Activated CD8-positive, alpha-beta memory T cell treated with anti-CD3 and anti-CD28 coated beads for 24 hours (primary cell): ENCODE measurements around the gene MADD.
"Not testable (repeated sequence)": the region's sequence is repeated elsewhere in the genome, so short reads cannot be mapped to it uniquely, and the experiment has no call there.

Source experiments
- DNase-seq: peaks from one replicate; pipeline ENCODE4 v3.0.0-alpha.2; 2020

MADD gene

GRCh38 chr11:47278058-47278457 lies 8.1 kb downstream of the MADD start:
- no peak for DNase-seq

GRCh38 chr11:47278769-47279168 lies 8.8 kb downstream of the MADD start:
- no peak for DNase-seq

GRCh38 chr11:47280099-47280498 lies 10.2 kb downstream of the MADD start:
- no peak for DNase-seq

GRCh38 chr11:47280860-47281259 lies 10.9 kb downstream of the MADD start:
- no peak for DNase-seq

GRCh38 chr11:47282462-47282861 lies 12.5 kb downstream of the MADD start:
- no peak for DNase-seq

GRCh38 chr11:47284151-47284550 lies 14.2 kb downstream of the MADD start:
- no peak for DNase-seq

- DNase-seq, result no peak
Measured at GRCh38 chr11:47285969-47286770, 16.2 kb downstream of the MADD start.

GRCh38 chr11:47288066-47288465 lies 18.1 kb downstream of the MADD start:
- DNase-seq, result no peak

- DNase-seq, result no peak
Measured at GRCh38 chr11:47289856-47290255, 19.9 kb downstream of the MADD start.

GRCh38 chr11:47295385-47295784 lies 25.5 kb downstream of the MADD start:
- no peak for DNase-seq

GRCh38 chr11:47296045-47296444 lies 26.1 kb downstream of the MADD start:
- no peak for DNase-seq

GRCh38 chr11:47299078-47299477 lies 29.1 kb downstream of the MADD start:
- no peak for DNase-seq

- no peak for DNase-seq
Measured at GRCh38 chr11:47302853-47303252, 32.9 kb downstream of the MADD start.

- no peak for DNase-seq
Measured at GRCh38 chr11:47305734-47306483, 36.0 kb downstream of the MADD start.

- DNase-seq, result no peak
Measured at GRCh38 chr11:47306484-47306844, 36.5 kb downstream of the MADD start.

- no peak for DNase-seq
Measured at GRCh38 chr11:47308050-47308823, 38.3 kb downstream of the MADD start.

GRCh38 chr11:47314992-47315391 lies 45.1 kb downstream of the MADD start:
- no peak for DNase-seq

GRCh38 chr11:47316501-47316900 lies 46.6 kb downstream of the MADD start:
- not testable (repeated sequence) for DNase-seq

GRCh38 chr11:47317064-47317828 lies 47.3 kb downstream of the MADD start:
- DNase-seq, result no peak

GRCh38 chr11:47318166-47318565 lies 48.2 kb downstream of the MADD start:
- DNase-seq, result no peak

- DNase-seq, result no peak
Measured at GRCh38 chr11:47324520-47324919, 54.6 kb downstream of the MADD start.

- DNase-seq, result no peak
Measured at GRCh38 chr11:47325271-47326041, 55.5 kb downstream of the MADD start.
